ENCODE results near the gene OGFOD1.

- TF ChIP-seq, protein P1, sequence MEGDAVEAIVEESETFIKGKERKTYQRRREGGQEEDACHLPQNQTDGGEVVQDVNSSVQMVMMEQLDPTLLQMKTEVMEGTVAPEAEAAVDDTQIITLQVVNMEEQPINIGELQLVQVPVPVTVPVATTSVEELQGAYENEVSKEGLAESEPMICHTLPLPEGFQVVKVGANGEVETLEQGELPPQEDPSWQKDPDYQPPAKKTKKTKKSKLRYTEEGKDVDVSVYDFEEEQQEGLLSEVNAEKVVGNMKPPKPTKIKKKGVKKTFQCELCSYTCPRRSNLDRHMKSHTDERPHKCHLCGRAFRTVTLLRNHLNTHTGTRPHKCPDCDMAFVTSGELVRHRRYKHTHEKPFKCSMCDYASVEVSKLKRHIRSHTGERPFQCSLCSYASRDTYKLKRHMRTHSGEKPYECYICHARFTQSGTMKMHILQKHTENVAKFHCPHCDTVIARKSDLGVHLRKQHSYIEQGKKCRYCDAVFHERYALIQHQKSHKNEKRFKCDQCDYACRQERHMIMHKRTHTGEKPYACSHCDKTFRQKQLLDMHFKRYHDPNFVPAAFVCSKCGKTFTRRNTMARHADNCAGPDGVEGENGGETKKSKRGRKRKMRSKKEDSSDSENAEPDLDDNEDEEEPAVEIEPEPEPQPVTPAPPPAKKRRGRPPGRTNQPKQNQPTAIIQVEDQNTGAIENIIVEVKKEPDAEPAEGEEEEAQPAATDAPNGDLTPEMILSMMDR (IDR thresholded peaks at IDR 0.05): no peak
- no peak for TF ChIP-seq POLR2A (IDR thresholded peaks at IDR 0.05)
Observed at GRCh38 chr16:56481468-56482122, 30.2 kb downstream of the OGFOD1 start.
